H9 (cell line): ENCODE data around the gene FBXL13. TPM values are rescaled to one million over a fixed set of nuclear protein-coding genes. Genes with fewer than 3 reads are reported as not detected.

Experiments
- DNase-seq: peaks from one replicate; pipeline ENCODE4 v3.0.0-alpha.2; 2017
- H2AFZ ChIP-seq: one replicate; pipeline ENCODE4 v1.6.1; 2013; ENCODE audit warnings: mild to moderate bottlenecking, low read length, control low read depth, moderate library complexity
- H2AK5ac ChIP-seq: 2 replicates; pipeline ENCODE4 v1.6.1; 2013; ENCODE audit warnings: low read length, control low read depth, mixed read lengths; ENCODE audit not compliant: insufficient read length
- H2BK120ac ChIP-seq: one replicate; pipeline ENCODE4 v1.6.1; 2013; ENCODE audit warnings: low read depth, mild to moderate bottlenecking, low read length, control low read depth, inconsistent platforms; ENCODE audit not compliant: poor library complexity, severe bottlenecking
- H2BK12ac ChIP-seq: 2 replicates; pipeline ENCODE4 v1.6.1; 2013; ENCODE audit warnings: low read length, control low read depth, mixed read lengths, low read depth; ENCODE audit not compliant: insufficient read length
- H2BK15ac ChIP-seq: 2 replicates; pipeline ENCODE4 v1.6.1; 2013; ENCODE audit warnings: low read depth, low read length, control low read depth
- H2BK20ac ChIP-seq: one replicate; pipeline ENCODE4 v1.6.1; 2013; ENCODE audit warnings: low read depth, mild to moderate bottlenecking, low read length, control low read depth, inconsistent platforms; ENCODE audit not compliant: poor library complexity, severe bottlenecking
- H2BK5ac ChIP-seq: 2 replicates; pipeline ENCODE4 v1.6.1; 2013; ENCODE audit warnings: low read length, control low read depth, mixed read lengths; ENCODE audit not compliant: insufficient read length
- H3K14ac ChIP-seq: 2 replicates; pipeline ENCODE4 v1.6.1; 2013; ENCODE audit warnings: low read length, control low read depth; ENCODE audit not compliant: insufficient read depth
- H3K18ac ChIP-seq: 2 replicates; pipeline ENCODE4 v1.6.1; 2013; ENCODE audit warnings: low read depth, mild to moderate bottlenecking, mixed read lengths, low read length, control low read depth; ENCODE audit not compliant: insufficient read length
- H3K23ac ChIP-seq: 2 replicates; pipeline ENCODE4 v1.6.1; 2013; ENCODE audit warnings: low read length, control low read depth, mixed read lengths, low read depth; ENCODE audit not compliant: insufficient read length
- H3K23me2 ChIP-seq: 2 replicates; pipeline ENCODE4 v1.6.1; 2013; ENCODE audit warnings: low read depth, mild to moderate bottlenecking, mixed read lengths, low read length, control low read depth; ENCODE audit not compliant: insufficient read length, poor library complexity, severe bottlenecking
- H3K27ac ChIP-seq: 2 replicates; pipeline ENCODE4 v1.5.1; 2013; ENCODE audit warnings: low read length, control low read depth, mixed read lengths, low read depth; ENCODE audit not compliant: insufficient read length
- H3K27me3 ChIP-seq: 2 replicates; pipeline ENCODE4 v1.6.1; 2013; ENCODE audit warnings: low read length, control low read depth, inconsistent platforms; ENCODE audit not compliant: insufficient read depth
- H3K4ac ChIP-seq: 2 replicates; pipeline ENCODE4 v1.6.1; 2013; ENCODE audit warnings: low read depth, mild to moderate bottlenecking, control low read depth, inconsistent platforms, low read length, moderate library complexity
- H3K4me1 ChIP-seq: 2 replicates; pipeline ENCODE4 v1.6.1; 2013; ENCODE audit warnings: low read length, control low read depth, inconsistent platforms; ENCODE audit not compliant: insufficient read depth
- H3K4me2 ChIP-seq: 2 replicates; pipeline ENCODE4 v1.6.1; 2013; ENCODE audit warnings: low read length, control low read depth, mixed read lengths; ENCODE audit not compliant: insufficient read length, insufficient read depth
- H3K56ac ChIP-seq: 2 replicates; pipeline ENCODE4 v1.6.1; 2013; ENCODE audit warnings: low read depth, mild to moderate bottlenecking, mixed read lengths, low read length, control low read depth; ENCODE audit not compliant: insufficient read length
- H3K79me1 ChIP-seq: 2 replicates; pipeline ENCODE4 v1.6.1; 2013; ENCODE audit warnings: low read depth, mild to moderate bottlenecking, moderate library complexity, low read length, control low read depth, inconsistent platforms; ENCODE audit not compliant: insufficient read depth, poor library complexity, severe bottlenecking
- H3K79me2 ChIP-seq: 2 replicates; pipeline ENCODE4 v1.6.1; 2013; ENCODE audit warnings: low read length, control low read depth, inconsistent platforms; ENCODE audit not compliant: insufficient read depth
- H3K9ac ChIP-seq: 2 replicates; pipeline ENCODE4 v1.6.1; 2013; ENCODE audit warnings: low read length, control low read depth, mixed read lengths; ENCODE audit not compliant: insufficient read length; ENCODE audit errors: extremely low read depth
- H3K9me3 ChIP-seq: one replicate; pipeline ENCODE4 v1.6.1; 2013; ENCODE audit warnings: low read depth, low read length, inconsistent platforms; ENCODE audit not compliant: control insufficient read depth
- H3T11ph ChIP-seq: one replicate; pipeline ENCODE4 v1.6.1; 2013; ENCODE audit warnings: mild to moderate bottlenecking, low read length, control low read depth, inconsistent platforms
- H4K20me1 ChIP-seq: one replicate; pipeline ENCODE4 v1.6.1; 2013; ENCODE audit not compliant: control insufficient read depth, insufficient read length, insufficient read depth
- H4K5ac ChIP-seq: 2 replicates; pipeline ENCODE4 v1.6.1; 2013; ENCODE audit warnings: low read depth, mild to moderate bottlenecking, mixed read lengths, low read length, control low read depth; ENCODE audit not compliant: insufficient read length
- H4K8ac ChIP-seq: replicated peaks from 2 replicates; pipeline ENCODE4 v1.6.1; 2013; ENCODE audit warnings: low read length, control low read depth, mixed read lengths, low read depth; ENCODE audit not compliant: insufficient read length
- H4K91ac ChIP-seq: 2 replicates; pipeline ENCODE4 v1.6.1; 2013; ENCODE audit warnings: low read depth, mild to moderate bottlenecking, moderate library complexity, mixed read lengths, low read length, control low read depth; ENCODE audit not compliant: insufficient read length
- H3K27ac Mint-ChIP-seq, 3 experiments: 2 replicates in 2 of 3; 3 replicates in 1 of 3; pipeline ENCODE4 v1.8.0; 2020 to 2021; ENCODE audit warnings: mixed read lengths in 3 of 3, mild to moderate bottlenecking in 1 of 3, moderate library complexity in 1 of 3
- H3K27me3 Mint-ChIP-seq: 2 replicates; pipeline ENCODE4 v1.8.0; 2021; ENCODE audit warnings: low read depth, mild to moderate bottlenecking, moderate library complexity, mixed read lengths
- H3K36me3 Mint-ChIP-seq, 3 experiments: 2 replicates in 2 of 3; 3 replicates in 1 of 3; pipeline ENCODE4 v1.8.0; 2020 to 2021; ENCODE audit warnings: low read depth in 3 of 3, mixed read lengths in 3 of 3; ENCODE audit not compliant: insufficient read depth in 1 of 3
- H3K4me1 Mint-ChIP-seq, 2 experiments: 2 replicates each; pipeline ENCODE4 v1.8.0; 2020; ENCODE audit warnings: mixed read lengths in 2 of 2
- H3K4me3 Mint-ChIP-seq, 2 experiments: 2 replicates in 1 of 2; 3 replicates in 1 of 2; pipeline ENCODE4 v1.8.0; 2020 to 2021; ENCODE audit warnings: mild to moderate bottlenecking in 2 of 2, mixed read lengths in 2 of 2, moderate library complexity in 1 of 2
- H3K9me3 Mint-ChIP-seq, 2 experiments: 2 replicates in 1 of 2; 3 replicates in 1 of 2; pipeline ENCODE4 v1.8.0; 2020; ENCODE audit warnings: mild to moderate bottlenecking in 2 of 2, mixed read lengths in 2 of 2, moderate library complexity in 1 of 2
- CTCF ChIP-seq: fragments of 200-600 bp; sonication (generic); conservative IDR thresholded peaks from 3 replicates; pipeline ENCODE4 v1.8.0; 2021; ENCODE audit warnings: antibody characterized with exemption, mild to moderate bottlenecking
- WGBS: extraction: QIAGEN DNeasy Blood & Tissue Kit; methylation state at CpG from one replicate; pipeline ENCODE4 v1.1.7; 2013; ENCODE audit warnings: missing lambda C conversion rate, low lambda C conversion rate, mixed read lengths; ENCODE audit not compliant: insufficient read length; ENCODE audit errors: extremely low coverage; 5-methylcytosine and 5-hydroxymethylcytosine counted together
- total RNA-seq: library from RNA; stranded (reverse); gene quantifications from 2 replicates; pipeline ENCODE4 v1.2.1, GENCODE V29; 2021

The FBXL13 gene
- total RNA-seq, 1 experiment from 2014 or later = 4.4 TPM

- Histone ChIP-seq H4K20me1 (no peaks in the 10 kb centered on the region), H4K8ac (no peak overlapping the region), H3K27ac (no peak overlapping the region), H2BK20ac (no peak overlapping the region), H2BK15ac (no peak overlapping the region), H4K91ac (no peak overlapping the region), H2BK12ac (no peak overlapping the region), H3K23ac (no peak overlapping the region), H3K4ac (no peak overlapping the region), H2BK5ac (no peak overlapping the region), H4K5ac (no peak overlapping the region), H3K23me2 (no peaks in the 10 kb centered on the region), H3K9me3 (no peaks in the 10 kb centered on the region), H3K4me1 (no peaks in the 10 kb centered on the region), H3K18ac (no peak overlapping the region), H3K9ac (no peak overlapping the region), H3T11ph (no peak overlapping the region), H3K4me2 (no peak overlapping the region), H3K14ac (no peak overlapping the region), H3K27me3 (no peaks in the 10 kb centered on the region), H2AK5ac (no peak overlapping the region), H3K79me2 (no peaks in the 10 kb centered on the region), H2BK120ac (no peak overlapping the region), H2AFZ (no peak overlapping the region), H3K56ac (no peak overlapping the region), H3K79me1 (no peaks in the 10 kb centered on the region)
- WGBS = no CpG with 5 or more reads among the region's 3 CpGs
- Mint-ChIP-seq H3K4me3 (no peak overlapping the region), H3K4me1 (peaks cover 2 to 8% of the 10 kb centered on the region in 2 experiments; a peak in 3 of 4 replicates), H3K9me3 (peaks cover 25 to 27% of the 10 kb centered on the region in 2 experiments), H3K27me3 (no peaks in the 10 kb centered on the region; the same call in 1 of the 2 replicates), H3K27ac (no peak overlapping the region), H3K36me3 (peaks cover 8 to 25% (median 10%) of the 10 kb centered on the region in 3 experiments)
- no peak for TF ChIP-seq CTCF
- DNase-seq = no peak
These were observed 122.8 kb downstream of the FBXL13 start for GRCh38 chr7:102951839-102952238.
